HUES6 (cell line): ENCODE measurements around the gene KIN.
"Not testable (repeated sequence)": the region's sequence is repeated elsewhere in the genome, so short reads cannot be mapped to it uniquely, and the experiment has no call there.

Experiments
- H3K27ac ChIP-seq: 2 replicates; pipeline ENCODE4 v1.7.0; 2013; ENCODE audit warnings: low read depth, mild to moderate bottlenecking, low read length, inconsistent platforms
- H3K27me3 ChIP-seq: 2 replicates; pipeline ENCODE4 v1.6.1; 2013; ENCODE audit warnings: low read length; ENCODE audit not compliant: control insufficient read depth, insufficient read depth
- H3K36me3 ChIP-seq: 2 replicates; pipeline ENCODE4 v1.6.1; 2013; ENCODE audit warnings: low read length; ENCODE audit not compliant: control insufficient read depth, insufficient read depth
- H3K4me1 ChIP-seq: 2 replicates; pipeline ENCODE4 v1.6.1; 2013; ENCODE audit warnings: low read length; ENCODE audit not compliant: control insufficient read depth, insufficient read depth
- H3K4me3 ChIP-seq: 2 replicates; pipeline ENCODE4 v1.5.1; 2013; ENCODE audit warnings: low read depth, low read length
- H3K9ac ChIP-seq: one replicate; pipeline ENCODE4 v1.6.1; 2013; ENCODE audit warnings: mild to moderate bottlenecking, low read length
- H3K9me3 ChIP-seq: 2 replicates; pipeline ENCODE4 v1.6.1; 2013; ENCODE audit warnings: low read depth, low read length; ENCODE audit not compliant: control insufficient read depth, insufficient read depth

Gene KIN

GRCh38 chr10:7768417-7768816 lies 19.4 kb downstream of the KIN start:
- Histone ChIP-seq H3K27me3 (no peaks in the 10 kb centered on the region), H3K36me3 (peaks cover 83% of the 10 kb centered on the region), H3K9me3 (no peaks in the 10 kb centered on the region), H3K4me1 (no peaks in the 10 kb centered on the region), H3K27ac (no peak overlapping the region), H3K4me3 (no peak overlapping the region), H3K9ac (no peak overlapping the region)

- Histone ChIP-seq H3K4me1 (no peaks in the 10 kb centered on the region), H3K27ac (no peak overlapping the region), H3K9ac (no peak overlapping the region), H3K27me3 (no peaks in the 10 kb centered on the region), H3K36me3 (peaks cover 86% of the 10 kb centered on the region), H3K4me3 (no peak overlapping the region), H3K9me3 (no peaks in the 10 kb centered on the region)
Measured at GRCh38 chr10:7767209-7767608, 20.6 kb downstream of the KIN start.

GRCh38 chr10:7766241-7766640 lies 21.6 kb downstream of the KIN start:
- H3K9ac ChIP-seq: no peak overlapping the region
- H3K4me3 ChIP-seq: no peak overlapping the region
- no peak overlapping the region for H3K27ac ChIP-seq
- no peaks in the 10 kb centered on the region for H3K4me1 ChIP-seq
- H3K27me3 ChIP-seq: no peaks in the 10 kb centered on the region
- H3K36me3 ChIP-seq: peaks cover 89% of the 10 kb centered on the region
- H3K9me3 ChIP-seq: no peaks in the 10 kb centered on the region

GRCh38 chr10:7763929-7764328 lies 23.9 kb downstream of the KIN start:
- Histone ChIP-seq H3K4me3 (no peak overlapping the region), H3K4me1 (no peaks in the 10 kb centered on the region), H3K27me3 (no peaks in the 10 kb centered on the region), H3K36me3 (peaks cover 92% of the 10 kb centered on the region), H3K27ac (no peak overlapping the region), H3K9ac (no peak overlapping the region), H3K9me3 (no peaks in the 10 kb centered on the region)

- H3K4me1 ChIP-seq: no peaks in the 10 kb centered on the region
- H3K36me3 ChIP-seq: peaks cover 82% of the 10 kb centered on the region
- H3K9ac ChIP-seq: no peak overlapping the region
- H3K27me3 ChIP-seq: no peaks in the 10 kb centered on the region
- no peaks in the 10 kb centered on the region for H3K9me3 ChIP-seq
- no peak overlapping the region for H3K27ac ChIP-seq
- no peak overlapping the region for H3K4me3 ChIP-seq
Measured at GRCh38 chr10:7756360-7756992, 31.3 kb downstream of the KIN start.

GRCh38 chr10:7755103-7755502 lies 32.7 kb downstream of the KIN start:
- no peak overlapping the region for H3K27ac ChIP-seq
- no peak overlapping the region for H3K9ac ChIP-seq
- H3K9me3 ChIP-seq: no peaks in the 10 kb centered on the region
- H3K4me1 ChIP-seq: no peaks in the 10 kb centered on the region
- no peaks in the 10 kb centered on the region for H3K27me3 ChIP-seq
- no peak overlapping the region for H3K4me3 ChIP-seq
- peaks cover 69% of the 10 kb centered on the region for H3K36me3 ChIP-seq

- H3K9me3 ChIP-seq: no peaks in the 10 kb centered on the region
- no peak overlapping the region for H3K27ac ChIP-seq
- no peak overlapping the region for H3K4me3 ChIP-seq
- peaks cover 44% of the 10 kb centered on the region for H3K36me3 ChIP-seq
- H3K4me1 ChIP-seq: no peaks in the 10 kb centered on the region
- no peaks in the 10 kb centered on the region for H3K27me3 ChIP-seq
- no peak overlapping the region for H3K9ac ChIP-seq
Measured at GRCh38 chr10:7752251-7752650, 35.5 kb downstream of the KIN start.

GRCh38 chr10:7750222-7750621 lies 37.6 kb downstream of the KIN start:
- peaks cover 29% of the 10 kb centered on the region for H3K36me3 ChIP-seq
- H3K4me3 ChIP-seq: no peak overlapping the region
- no peaks in the 10 kb centered on the region for H3K4me1 ChIP-seq
- no peak overlapping the region for H3K27ac ChIP-seq
- no peak overlapping the region for H3K9ac ChIP-seq
- H3K9me3 ChIP-seq: no peaks in the 10 kb centered on the region
- no peaks in the 10 kb centered on the region for H3K27me3 ChIP-seq

- not testable (repeated sequence) for H3K9me3 ChIP-seq, H3K27ac ChIP-seq, H3K4me1 ChIP-seq, H3K9ac ChIP-seq, H3K4me3 ChIP-seq, H3K27me3 ChIP-seq
- H3K36me3 ChIP-seq: peaks cover 17% of the 10 kb centered on the region
Measured at GRCh38 chr10:7748637-7749036, 39.2 kb downstream of the KIN start.

- Histone ChIP-seq H3K36me3 (no peaks in the 10 kb centered on the region), H3K9me3 (no peaks in the 10 kb centered on the region), H3K27ac (no peak overlapping the region), H3K9ac (no peak overlapping the region), H3K4me1 (no peaks in the 10 kb centered on the region), H3K4me3 (no peak overlapping the region), H3K27me3 (no peaks in the 10 kb centered on the region)
Measured at GRCh38 chr10:7744307-7744706, 43.5 kb downstream of the KIN start.

- no peaks in the 10 kb centered on the region for H3K9me3 ChIP-seq
- H3K36me3 ChIP-seq: no peaks in the 10 kb centered on the region
- H3K9ac ChIP-seq: no peak overlapping the region
- H3K27me3 ChIP-seq: no peaks in the 10 kb centered on the region
- H3K4me1 ChIP-seq: no peaks in the 10 kb centered on the region
- H3K4me3 ChIP-seq: no peak overlapping the region
- no peak overlapping the region for H3K27ac ChIP-seq
Measured at GRCh38 chr10:7738536-7739407, 49.0 kb downstream of the KIN start.
